ENCODE data around the gene CIAO3.

CIAO3 gene

DNA sequence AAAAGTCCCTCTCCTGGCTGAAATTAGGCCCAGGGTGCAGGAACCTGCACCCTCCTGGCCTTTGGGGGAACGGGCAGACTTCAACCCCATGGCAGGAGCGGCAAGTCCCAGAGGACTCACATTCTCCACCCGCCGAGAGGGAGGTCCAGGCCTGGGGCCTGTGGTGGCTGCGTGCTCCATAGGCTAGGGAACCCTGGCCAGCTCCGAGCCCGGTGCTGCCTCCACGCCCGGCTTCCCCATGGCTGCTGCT lies 14.7 kb downstream of the CIAO3 start:
- H3K4me3 ChIP-seq (replicated peaks in 1 of 2; ENCODE audit: low read depth in 2 of 2, low read length in 2 of 2) = no peak overlapping the region
- TF ChIP-seq, protein P1, sequence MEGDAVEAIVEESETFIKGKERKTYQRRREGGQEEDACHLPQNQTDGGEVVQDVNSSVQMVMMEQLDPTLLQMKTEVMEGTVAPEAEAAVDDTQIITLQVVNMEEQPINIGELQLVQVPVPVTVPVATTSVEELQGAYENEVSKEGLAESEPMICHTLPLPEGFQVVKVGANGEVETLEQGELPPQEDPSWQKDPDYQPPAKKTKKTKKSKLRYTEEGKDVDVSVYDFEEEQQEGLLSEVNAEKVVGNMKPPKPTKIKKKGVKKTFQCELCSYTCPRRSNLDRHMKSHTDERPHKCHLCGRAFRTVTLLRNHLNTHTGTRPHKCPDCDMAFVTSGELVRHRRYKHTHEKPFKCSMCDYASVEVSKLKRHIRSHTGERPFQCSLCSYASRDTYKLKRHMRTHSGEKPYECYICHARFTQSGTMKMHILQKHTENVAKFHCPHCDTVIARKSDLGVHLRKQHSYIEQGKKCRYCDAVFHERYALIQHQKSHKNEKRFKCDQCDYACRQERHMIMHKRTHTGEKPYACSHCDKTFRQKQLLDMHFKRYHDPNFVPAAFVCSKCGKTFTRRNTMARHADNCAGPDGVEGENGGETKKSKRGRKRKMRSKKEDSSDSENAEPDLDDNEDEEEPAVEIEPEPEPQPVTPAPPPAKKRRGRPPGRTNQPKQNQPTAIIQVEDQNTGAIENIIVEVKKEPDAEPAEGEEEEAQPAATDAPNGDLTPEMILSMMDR (IDR thresholded peaks at IDR 0.05; ENCODE audit: low read depth, low read length) = no peak
- DNase-seq (ENCODE audit: low read depth in 2 of 2) = no peak

GRCh38 chr16:725463-726187 lies 15.2 kb downstream of the CIAO3 start:
- DNase-seq (ENCODE audit: low read depth in 2 of 2) = no peak
- TF ChIP-seq, protein P1 (IDR thresholded peaks at IDR 0.05; ENCODE audit: low read depth, low read length) = no peak
- no peak overlapping the region for H3K4me3 ChIP-seq (replicated peaks in 1 of 2; ENCODE audit: low read depth in 2 of 2, low read length in 2 of 2)

GRCh38 chr16:725041-725376 lies 15.8 kb downstream of the CIAO3 start:
- no peak overlapping the region for H3K4me3 ChIP-seq (replicated peaks in 1 of 2; ENCODE audit: low read depth in 2 of 2, low read length in 2 of 2)
- TF ChIP-seq, protein P1 (IDR thresholded peaks at IDR 0.05; ENCODE audit: low read depth, low read length) = no peak
- DNase-seq (ENCODE audit: low read depth in 2 of 2) = no peak

GRCh38 chr16:724188-725040 lies 16.4 kb downstream of the CIAO3 start:
- TF ChIP-seq, protein P1 (IDR thresholded peaks at IDR 0.05; ENCODE audit: low read depth, low read length) = no peak
- DNase-seq (ENCODE audit: low read depth in 2 of 2) = no peak
- H3K4me3 ChIP-seq (replicated peaks in 1 of 2; ENCODE audit: low read depth in 2 of 2, low read length in 2 of 2) = no peak overlapping the region

DNA sequence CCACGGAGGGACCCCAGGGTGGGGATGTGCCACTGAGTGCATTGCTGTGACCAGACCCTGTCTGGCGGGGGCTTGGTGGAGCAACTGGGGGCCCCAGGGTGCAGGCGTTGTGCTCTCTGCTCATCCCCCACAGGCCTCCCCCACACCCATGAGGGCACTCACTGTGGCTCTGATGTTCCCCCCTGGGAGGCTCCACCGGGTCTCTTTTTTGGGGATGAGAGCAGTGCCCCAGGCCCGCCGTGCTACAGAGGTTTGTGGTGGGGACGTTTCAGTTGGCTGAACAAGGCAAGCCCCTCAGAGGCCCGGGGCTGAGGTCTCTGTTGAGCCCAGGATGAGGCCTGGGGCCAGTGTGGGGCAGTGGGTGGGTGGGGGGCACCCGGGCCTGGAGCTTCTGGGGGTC lies 17.1 kb downstream of the CIAO3 start:
- H3K4me3 ChIP-seq (replicated peaks in 1 of 2; ENCODE audit: low read depth in 2 of 2, low read length in 2 of 2) = no peak overlapping the region
- TF ChIP-seq, protein P1 (IDR thresholded peaks at IDR 0.05; ENCODE audit: low read depth, low read length) = no peak
- no peak for DNase-seq (ENCODE audit: low read depth in 2 of 2)

- no peak for DNase-seq (ENCODE audit: low read depth in 2 of 2)
- TF ChIP-seq, protein P1 (IDR thresholded peaks at IDR 0.05; ENCODE audit: low read depth, low read length) = no peak
- H3K4me3 ChIP-seq (replicated peaks in 1 of 2; ENCODE audit: low read depth in 2 of 2, low read length in 2 of 2) = no peak overlapping the region
Measured at GRCh38 chr16:722835-723633, 17.8 kb downstream of the CIAO3 start.
